Coronary artery (tissue), 2 donors: Measurements from ENCODE around the gene HOXA9.

Source experiments
- DNase-seq: peaks from one replicate; pipeline ENCODE4 v3.0.0-alpha.2; 2017; ENCODE audit warnings: low spot score
- H3K27ac ChIP-seq, 2 donors: fragments of 200-600 bp; sonication (generic); one replicate each; pipeline ENCODE4 v1.5.1; 2016 to 2019
- H3K4me3 ChIP-seq: fragments of 200-600 bp; sonication (generic); 2 replicates; pipeline ENCODE4 v1.5.1; 2016; ENCODE audit warnings: mild to moderate bottlenecking, moderate library complexity
- CTCF ChIP-seq: fragments of 200-600 bp; sonication (generic); IDR thresholded peaks from one replicate; pipeline ENCODE4 v1.5.1; 2019; ENCODE audit warnings: antibody characterized with exemption

HOXA9 gene

GRCh38 chr7:27139334-27140125 is 25.8 kb downstream of the HOXA9 start:
- peak; percentile 24 for DNase-seq
- no peak overlapping the region for H3K4me3 ChIP-seq
- TF ChIP-seq CTCF: no peak
- H3K27ac ChIP-seq: no peak overlapping the region

GRCh38 chr7:27138985-27139333 is 26.4 kb downstream of the HOXA9 start:
- TF ChIP-seq CTCF: no peak
- Histone ChIP-seq H3K4me3 (no peak overlapping the region), H3K27ac (no peak overlapping the region)
- DNase-seq: no peak

- no peak overlapping the region for H3K4me3 ChIP-seq
- no peak for DNase-seq
- no peak overlapping the region for H3K27ac ChIP-seq
- no peak for TF ChIP-seq CTCF
These were observed 26.9 kb downstream of the HOXA9 start for GRCh38 chr7:27138472-27138871.

- Histone ChIP-seq H3K27ac (no peak overlapping the region), H3K4me3 (no peak overlapping the region)
- TF ChIP-seq CTCF: no peak
- DNase-seq: no peak
These were observed 27.6 kb downstream of the HOXA9 start for GRCh38 chr7:27137640-27138315.

GRCh38 chr7:27134392-27134791 is 30.9 kb downstream of the HOXA9 start:
- DNase-seq: no peak
- no peak overlapping the region for H3K27ac ChIP-seq
- H3K4me3 ChIP-seq: no peak overlapping the region
- TF ChIP-seq CTCF: no peak

GRCh38 chr7:27133409-27134231 is 31.7 kb downstream of the HOXA9 start:
- H3K27ac ChIP-seq: no peak overlapping the region

More at GRCh38 chr7:27133409-27134231, 31.7 kb downstream of the HOXA9 start:
- TF ChIP-seq CTCF: no peak
- no peak overlapping the region for H3K4me3 ChIP-seq
- peak; percentile 43 for DNase-seq
